ENCODE results near the gene ELOVL1.

The ELOVL1 gene

DNA sequence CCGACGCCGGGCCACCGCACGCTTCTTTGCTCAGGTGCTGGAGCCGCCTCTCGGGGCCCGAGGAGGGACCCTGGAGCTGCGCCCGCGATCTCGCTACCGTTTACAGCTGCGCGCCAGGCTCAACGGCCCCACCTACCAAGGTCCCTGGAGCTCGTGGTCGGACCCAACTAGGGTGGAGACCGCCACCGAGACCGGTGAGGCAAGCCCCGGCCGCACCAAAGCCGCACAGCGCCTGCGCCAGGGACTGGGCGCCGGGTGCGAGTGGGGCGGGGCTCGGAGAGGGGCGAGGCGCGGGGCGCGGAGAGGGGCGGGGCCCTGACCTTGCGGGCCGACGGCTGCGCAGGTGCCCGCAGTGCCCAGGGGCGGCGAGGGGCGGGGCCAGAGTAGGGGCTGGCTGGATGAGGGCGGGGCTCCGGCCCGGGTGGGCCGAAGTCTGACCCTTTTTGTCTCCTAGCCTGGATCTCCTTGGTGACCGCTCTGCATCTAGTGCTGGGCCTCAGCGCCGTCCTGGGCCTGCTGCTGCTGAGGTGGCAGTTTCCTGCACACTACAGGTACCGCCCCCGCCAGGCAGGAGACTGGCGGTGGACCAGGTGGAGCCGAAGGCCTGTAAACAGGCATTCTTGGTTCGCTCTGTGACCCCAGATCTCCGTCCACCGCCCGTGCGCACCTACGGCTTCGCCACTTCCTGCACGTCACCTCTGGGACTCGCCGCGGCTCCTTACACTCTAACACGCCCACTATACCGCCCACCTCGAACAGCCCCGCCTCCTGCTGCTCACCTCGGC is 18.8 kb downstream of the ELOVL1 start:
- Histone ChIP-seq H3F3A (ENCODE audit: control insufficient read depth, insufficient read depth) (no peaks in the 10 kb centered on the region), H4K20me1 (ENCODE audit: control insufficient read depth, insufficient read depth, low read depth, low read length) (no peaks in the 10 kb centered on the region), H3K27me3 (ENCODE audit: control insufficient read depth, low read length) (peaks cover 4% of the 10 kb centered on the region; the same call in 1 of the 2 replicates), H3K4me1 (ENCODE audit: control insufficient read depth, low read length) (no peaks in the 10 kb centered on the region), H3K79me2 (ENCODE audit: control insufficient read depth, low read length) (no peaks in the 10 kb centered on the region), H3K36me3 (ENCODE audit: control insufficient read depth, low read length) (no peaks in the 10 kb centered on the region), H3K4me3 (ENCODE audit: low read length) (no peak overlapping the region), H3K9me3 (ENCODE audit: control insufficient read depth, insufficient read depth, low read length) (no peaks in the 10 kb centered on the region), H3K4me2 (ENCODE audit: low read length) (no peak overlapping the region), H3K27ac (ENCODE audit: low read depth, low read length) (no peak overlapping the region), H3K9me2 (replicated peaks; ENCODE audit: control insufficient read depth, low read length) (no peaks in the 10 kb centered on the region)
- TF ChIP-seq EZH2phosphoT487 (IDR thresholded peaks at IDR 0.05; ENCODE audit: borderline replicate concordance, low read length), result no peak
- TF ChIP-seq, protein P1, sequence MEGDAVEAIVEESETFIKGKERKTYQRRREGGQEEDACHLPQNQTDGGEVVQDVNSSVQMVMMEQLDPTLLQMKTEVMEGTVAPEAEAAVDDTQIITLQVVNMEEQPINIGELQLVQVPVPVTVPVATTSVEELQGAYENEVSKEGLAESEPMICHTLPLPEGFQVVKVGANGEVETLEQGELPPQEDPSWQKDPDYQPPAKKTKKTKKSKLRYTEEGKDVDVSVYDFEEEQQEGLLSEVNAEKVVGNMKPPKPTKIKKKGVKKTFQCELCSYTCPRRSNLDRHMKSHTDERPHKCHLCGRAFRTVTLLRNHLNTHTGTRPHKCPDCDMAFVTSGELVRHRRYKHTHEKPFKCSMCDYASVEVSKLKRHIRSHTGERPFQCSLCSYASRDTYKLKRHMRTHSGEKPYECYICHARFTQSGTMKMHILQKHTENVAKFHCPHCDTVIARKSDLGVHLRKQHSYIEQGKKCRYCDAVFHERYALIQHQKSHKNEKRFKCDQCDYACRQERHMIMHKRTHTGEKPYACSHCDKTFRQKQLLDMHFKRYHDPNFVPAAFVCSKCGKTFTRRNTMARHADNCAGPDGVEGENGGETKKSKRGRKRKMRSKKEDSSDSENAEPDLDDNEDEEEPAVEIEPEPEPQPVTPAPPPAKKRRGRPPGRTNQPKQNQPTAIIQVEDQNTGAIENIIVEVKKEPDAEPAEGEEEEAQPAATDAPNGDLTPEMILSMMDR (IDR thresholded peaks at IDR 0.05; ENCODE audit: low read depth, low read length, poor library complexity, severe bottlenecking), result no peak

DNA sequence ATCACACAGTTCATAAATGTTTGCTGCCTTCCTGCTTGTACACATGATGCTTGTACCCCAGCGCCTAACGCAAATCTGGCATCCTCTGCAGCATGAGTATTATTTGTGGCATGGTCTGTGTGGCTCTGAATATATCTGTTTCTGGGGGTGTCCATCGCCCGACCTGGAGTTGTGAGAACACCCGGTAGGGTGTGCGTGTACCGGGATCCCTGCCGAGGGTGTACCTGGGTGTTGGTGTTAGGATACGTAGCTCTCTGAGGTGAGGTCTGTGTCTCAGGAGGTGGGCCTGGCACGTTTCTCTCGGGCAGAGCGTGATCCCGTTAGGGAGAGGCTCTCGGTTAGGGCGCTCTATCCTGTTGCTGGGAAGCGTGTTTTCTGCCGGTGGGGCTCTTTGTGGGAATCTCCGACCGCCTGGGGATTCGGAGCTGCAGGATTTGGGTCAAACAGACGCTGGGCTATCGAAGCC is 19.4 kb downstream of the ELOVL1 start:
- peaks cover 4% of the 10 kb centered on the region; the same call in 1 of the 2 replicates for H3K27me3 ChIP-seq (ENCODE audit: control insufficient read depth, low read length)
- no peaks in the 10 kb centered on the region for H4K20me1 ChIP-seq (ENCODE audit: control insufficient read depth, insufficient read depth, low read depth, low read length)
- H3K9me3 ChIP-seq (ENCODE audit: control insufficient read depth, insufficient read depth, low read length), result no peaks in the 10 kb centered on the region
- no peaks in the 10 kb centered on the region for H3F3A ChIP-seq (ENCODE audit: control insufficient read depth, insufficient read depth)
- no peaks in the 10 kb centered on the region for H3K4me1 ChIP-seq (ENCODE audit: control insufficient read depth, low read length)
- no peaks in the 10 kb centered on the region for H3K36me3 ChIP-seq (ENCODE audit: control insufficient read depth, low read length)
- H3K27ac ChIP-seq (ENCODE audit: low read depth, low read length), result no peak overlapping the region
- H3K4me3 ChIP-seq (ENCODE audit: low read length), result no peak overlapping the region
- no peak overlapping the region for H3K4me2 ChIP-seq (ENCODE audit: low read length)
- TF ChIP-seq EZH2phosphoT487 (IDR thresholded peaks at IDR 0.05; ENCODE audit: borderline replicate concordance, low read length), result no peak
- TF ChIP-seq, protein P1 (IDR thresholded peaks at IDR 0.05; ENCODE audit: low read depth, low read length, poor library complexity, severe bottlenecking), result no peak
- no peaks in the 10 kb centered on the region for H3K9me2 ChIP-seq (replicated peaks; ENCODE audit: control insufficient read depth, low read length)
- H3K79me2 ChIP-seq (ENCODE audit: control insufficient read depth, low read length), result no peaks in the 10 kb centered on the region

DNA sequence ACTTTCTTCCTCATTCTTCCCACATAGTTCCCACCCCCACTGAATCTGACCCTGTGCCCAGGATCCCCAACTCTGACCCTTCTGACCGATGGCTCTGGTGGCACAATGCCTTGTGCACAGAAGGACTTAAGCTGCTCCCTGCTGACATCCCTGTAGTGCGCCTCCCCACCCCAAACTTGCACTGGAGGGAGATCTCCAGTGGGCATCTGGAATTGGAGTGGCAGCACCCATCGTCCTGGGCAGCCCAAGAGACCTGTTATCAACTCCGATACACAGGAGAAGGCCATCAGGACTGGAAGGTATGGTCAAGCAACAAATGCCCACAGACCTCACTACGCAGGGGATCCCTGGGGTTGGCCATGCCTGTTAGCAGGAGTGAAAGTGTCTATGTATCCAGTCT is 21.2 kb downstream of the ELOVL1 start:
- Histone ChIP-seq H3K27ac (ENCODE audit: low read depth, low read length) (no peak overlapping the region), H3K9me2 (replicated peaks; ENCODE audit: control insufficient read depth, low read length) (no peaks in the 10 kb centered on the region), H3K79me2 (ENCODE audit: control insufficient read depth, low read length) (no peaks in the 10 kb centered on the region), H4K20me1 (ENCODE audit: control insufficient read depth, insufficient read depth, low read depth, low read length) (no peaks in the 10 kb centered on the region), H3F3A (ENCODE audit: control insufficient read depth, insufficient read depth) (no peaks in the 10 kb centered on the region), H3K4me1 (ENCODE audit: control insufficient read depth, low read length) (no peaks in the 10 kb centered on the region), H3K36me3 (ENCODE audit: control insufficient read depth, low read length) (no peaks in the 10 kb centered on the region), H3K9me3 (ENCODE audit: control insufficient read depth, insufficient read depth, low read length) (no peaks in the 10 kb centered on the region), H3K4me3 (ENCODE audit: low read length) (no peak overlapping the region), H3K27me3 (ENCODE audit: control insufficient read depth, low read length) (peaks cover 4% of the 10 kb centered on the region; the same call in 1 of the 2 replicates), H3K4me2 (ENCODE audit: low read length) (no peak overlapping the region)
- TF ChIP-seq, protein P1 (IDR thresholded peaks at IDR 0.05; ENCODE audit: low read depth, low read length, poor library complexity, severe bottlenecking), result no peak
- no peak for TF ChIP-seq EZH2phosphoT487 (IDR thresholded peaks at IDR 0.05; ENCODE audit: borderline replicate concordance, low read length)
